ENCODE results near the gene MZB1.
"Not testable (repeated sequence)": the region's sequence is repeated elsewhere in the genome, so short reads cannot be mapped to it uniquely, and the experiment has no call there.

MZB1 gene

GRCh38 chr5:139391570-139392323 lies 2.0 kb upstream of the MZB1 start:
- no peak for DNase-seq (ENCODE audit: low read depth)

- DNase-seq (ENCODE audit: low read depth): no peak
Measured at GRCh38 chr5:139390639-139391569, 1.2 kb upstream of the MZB1 start.

GRCh38 chr5:139388198-139388821 lies 1.4 kb downstream of the MZB1 start:
- DNase-seq (ENCODE audit: low read depth): no peak

- no peak for DNase-seq (ENCODE audit: low read depth)
Measured at GRCh38 chr5:139387611-139388197, 2.0 kb downstream of the MZB1 start.

- not testable (repeated sequence) for DNase-seq (ENCODE audit: low read depth)
Measured at GRCh38 chr5:139386956-139387355, 2.8 kb downstream of the MZB1 start.

- DNase-seq (ENCODE audit: low read depth): no peak
Measured at GRCh38 chr5:139386050-139386438, 3.7 kb downstream of the MZB1 start.

GRCh38 chr5:139385061-139386049 lies 4.4 kb downstream of the MZB1 start:
- DNase-seq (ENCODE audit: low read depth): no peak

GRCh38 chr5:139384591-139385051 lies 5.1 kb downstream of the MZB1 start:
- DNase-seq (ENCODE audit: low read depth): no peak

GRCh38 chr5:139383993-139384590 lies 5.6 kb downstream of the MZB1 start:
- no peak for DNase-seq (ENCODE audit: low read depth)

GRCh38 chr5:139383275-139383992 lies 6.3 kb downstream of the MZB1 start, which contains the start of gene SLC23A1:
SLC23A1 (minus strand) TSS chr5:139383297; CDS start chr5:139383253, 44 bp downstream.
- no peak for DNase-seq (ENCODE audit: low read depth)

GRCh38 chr5:139382807-139383206 lies 6.9 kb downstream of the MZB1 start:
- no peak for DNase-seq (ENCODE audit: low read depth)

- DNase-seq (ENCODE audit: low read depth): no peak
Measured at GRCh38 chr5:139381837-139382761, 7.6 kb downstream of the MZB1 start.

GRCh38 chr5:139379626-139380449 lies 9.9 kb downstream of the MZB1 start:
- no peak for DNase-seq (ENCODE audit: low read depth)

- no peak for DNase-seq (ENCODE audit: low read depth)
Measured at GRCh38 chr5:139378941-139379361, 10.8 kb downstream of the MZB1 start.

- DNase-seq (ENCODE audit: low read depth): no peak
Measured at GRCh38 chr5:139378101-139378825, 11.4 kb downstream of the MZB1 start.

GRCh38 chr5:139377226-139377625 lies 12.5 kb downstream of the MZB1 start:
- no peak for DNase-seq (ENCODE audit: low read depth)

GRCh38 chr5:139376364-139376763 lies 13.3 kb downstream of the MZB1 start:
- DNase-seq (ENCODE audit: low read depth): no peak

All from stimulated activated CD8-positive, alpha-beta memory T cell treated with anti-CD3 and anti-CD28 coated beads, Interleukin-15, amount 100 ng/mL, for 24 hours (primary cell).